Stimulated activated CD4-positive, alpha-beta T cell treated with anti-CD3 and anti-CD28 coated beads, Interleukin-4, amount 100 ng/mL, for 4 hours (primary cell): ENCODE measurements around the gene PAM16.

Experiments
- DNase-seq, 2 experiments: peaks; one replicate each; pipeline ENCODE4 v3.0.0-alpha.2; 2020

The PAM16 gene

GRCh38 chr16:4370570-4371356 is 19.6 kb upstream of the PAM16 start:
- DNase-seq = no peak

GRCh38 chr16:4370151-4370550 is 19.0 kb upstream of the PAM16 start:
- no peak for DNase-seq

GRCh38 chr16:4369007-4369733 is 18.0 kb upstream of the PAM16 start:
- no peak for DNase-seq

GRCh38 chr16:4367393-4367856 is 16.3 kb upstream of the PAM16 start:
- no peak for DNase-seq

- no peak for DNase-seq
These were observed 14.9 kb upstream of the PAM16 start for GRCh38 chr16:4366016-4366415.

- no peak for DNase-seq
These were observed 14.5 kb upstream of the PAM16 start for GRCh38 chr16:4365615-4366014.

- DNase-seq = no peak
These were observed 13.9 kb upstream of the PAM16 start for GRCh38 chr16:4365014-4365406.

GRCh38 chr16:4364196-4365013 is 13.3 kb upstream of the PAM16 start:
- no peak for DNase-seq

- DNase-seq = no peak
These were observed 11.5 kb upstream of the PAM16 start for GRCh38 chr16:4362476-4363135.

- DNase-seq = no peak
These were observed 10.8 kb upstream of the PAM16 start for GRCh38 chr16:4361944-4362311.

- no peak for DNase-seq
These were observed 10.2 kb upstream of the PAM16 start for GRCh38 chr16:4361033-4361943.

- no peak for DNase-seq
These were observed 9.5 kb upstream of the PAM16 start for GRCh38 chr16:4360538-4361021.

GRCh38 chr16:4359914-4360313 is 8.8 kb upstream of the PAM16 start:
- DNase-seq = no peak

- DNase-seq = peak; percentile 45 to 68
These were observed 7.9 kb upstream of the PAM16 start for GRCh38 chr16:4358831-4359561.

- no peak for DNase-seq
These were observed 7.1 kb upstream of the PAM16 start for GRCh38 chr16:4358236-4358635.

GRCh38 chr16:4356820-4357219 is 5.7 kb upstream of the PAM16 start:
- no peak for DNase-seq

- DNase-seq = no peak
These were observed 3.6 kb upstream of the PAM16 start for GRCh38 chr16:4354512-4355409.

GRCh38 chr16:4353675-4354074 is 2.6 kb upstream of the PAM16 start:
- DNase-seq = no peak

- no peak for DNase-seq
These were observed 1.7 kb upstream of the PAM16 start for GRCh38 chr16:4352843-4353242.

- DNase-seq = no peak
These were observed 759 bp upstream of the PAM16 start for GRCh38 chr16:4351880-4352279.
